Aorta (tissue), 4 donors: ENCODE data around the gene F2R. TPM values are rescaled to one million over a fixed set of nuclear protein-coding genes. Genes with fewer than 3 reads are reported as not detected.

Experiments
- polyA plus RNA-seq, 2 donors: library from polyadenylated mRNA; stranded (reverse); fragments of 200-250 nt; gene quantifications; one replicate each; pipeline ENCODE4 v1.2.3, GENCODE V29; 2013
- total RNA-seq, 2 donors: library from RNA; stranded (reverse); fragmentation: NEBNext Ultra II Directional; extraction: Animal tissue kit (Norgen Biotek cat#: 25700); gene quantifications; one replicate each; pipeline ENCODE4 v1.2.1, GENCODE V29; 2021
- donor health status: healthy with polysubstance abuse.
- donor health status: Bipolar disorder and iron deficiency.
- donor health status: DM: no; HTN: no; CAD: no.
- donor health status: DM: yes; HTN: yes; CAD: no.

The F2R gene
- total and polyA plus RNA-seq, 4 donors: 17.8 to 185 (median 22.1) TPM

Other genes starting within 250 kb of the F2R start
- under 1 TPM; 0.32 to 0.51 TPM for gene F2RL2, start 92.7 kb upstream of the F2R start, total RNA-seq
- gene F2RL2, start 92.7 kb upstream of the F2R start, polyA plus RNA-seq: 1 to 10 TPM in 1 of 2 donors, under 1 TPM in 1; 0.50 to 4.4 TPM
- 1 to 10 TPM in 1 of 2 donors, under 1 TPM in 1; 0.88 to 1.9 TPM for gene F2RL1, start 102.9 kb downstream of the F2R start, total RNA-seq
- gene F2RL1, start 102.9 kb downstream of the F2R start, polyA plus RNA-seq: 10 to 100 TPM in 1 of 2 donors, 1 to 10 TPM in 1; 5.5 to 10.7 TPM
- gene S100Z, start 133.9 kb downstream of the F2R start, total RNA-seq: under 1 TPM; 0.68 to 0.87 TPM
- not detected for gene S100Z, start 133.9 kb downstream of the F2R start, polyA plus RNA-seq
- gene CRHBP, start 236.9 kb downstream of the F2R start, total RNA-seq: 1 to 10 TPM; 3.5 to 7.0 TPM
- gene CRHBP, start 236.9 kb downstream of the F2R start, polyA plus RNA-seq: under 1 TPM in 1 of 2 donors, not detected in 1; 0.75 TPM